Stimulated activated CD8-positive, alpha-beta memory T cell treated with anti-CD3 and anti-CD28 coated beads, Interleukin-4, amount 100 ng/mL, for 48 hours (primary cell): ENCODE data around the gene KHNYN.
A peak's percentile ranks its signal among the peaks of the same experiment; 100 is the strongest.

ENCODE experiments used
- DNase-seq: peaks from one replicate; pipeline ENCODE4 v3.0.0-alpha.2; 2020

The KHNYN gene

GRCh38 chr14:24425704-24426103, 4.0 kb upstream of the KHNYN start:
- no peak for DNase-seq

GRCh38 chr14:24426150-24426911, 3.4 kb upstream of the KHNYN start:
- DNase-seq: no peak

GRCh38 chr14:24426912-24427536, 2.7 kb upstream of the KHNYN start:
- no peak for DNase-seq

- no peak for DNase-seq
These were observed 1.9 kb upstream of the KHNYN start for GRCh38 chr14:24427537-24428508.

GRCh38 chr14:24428628-24429394, 943 bp upstream of the KHNYN start:
- no peak for DNase-seq

- peak; percentile 78 for DNase-seq
These were observed 458 bp downstream of the KHNYN start for GRCh38 chr14:24430143-24430681.

- peak; percentile 81 for DNase-seq
These were observed 1.2 kb downstream of the KHNYN start for GRCh38 chr14:24430682-24431568.

GRCh38 chr14:24431569-24432258, 2.0 kb downstream of the KHNYN start:
- peak; percentile 96 for DNase-seq

- DNase-seq: no peak
These were observed 2.7 kb downstream of the KHNYN start for GRCh38 chr14:24432259-24433131.

- DNase-seq: no peak
These were observed 4.3 kb downstream of the KHNYN start for GRCh38 chr14:24434036-24434435.

- DNase-seq: no peak
These were observed 4.9 kb downstream of the KHNYN start for GRCh38 chr14:24434676-24435075.

GRCh38 chr14:24435192-24435810, 5.5 kb downstream of the KHNYN start:
- no peak for DNase-seq

- DNase-seq: no peak
These were observed 6.2 kb downstream of the KHNYN start for GRCh38 chr14:24435998-24436354.

- peak; percentile 46 for DNase-seq
These were observed 6.7 kb downstream of the KHNYN start for GRCh38 chr14:24436355-24437019.

GRCh38 chr14:24437020-24437735, 7.4 kb downstream of the KHNYN start:
- no peak for DNase-seq

- no peak for DNase-seq
These were observed 7.9 kb downstream of the KHNYN start for GRCh38 chr14:24437736-24438067.

- DNase-seq: no peak
These were observed 8.7 kb downstream of the KHNYN start for GRCh38 chr14:24438223-24439097.
